RPMI8226 (cell line): ENCODE results near the gene KRTAP13-2.

Experiments used
- DNase-seq: peaks from one replicate; pipeline ENCODE4 v3.0.0-alpha.2; 2015

Gene KRTAP13-2, protein sequence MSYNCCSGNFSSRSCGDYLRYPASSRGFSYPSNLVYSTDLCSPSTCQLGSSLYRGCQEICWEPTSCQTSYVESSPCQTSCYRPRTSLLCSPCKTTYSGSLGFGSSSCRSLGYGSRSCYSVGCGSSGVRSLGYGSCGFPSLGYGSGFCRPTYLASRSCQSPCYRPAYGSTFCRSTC

DNA sequence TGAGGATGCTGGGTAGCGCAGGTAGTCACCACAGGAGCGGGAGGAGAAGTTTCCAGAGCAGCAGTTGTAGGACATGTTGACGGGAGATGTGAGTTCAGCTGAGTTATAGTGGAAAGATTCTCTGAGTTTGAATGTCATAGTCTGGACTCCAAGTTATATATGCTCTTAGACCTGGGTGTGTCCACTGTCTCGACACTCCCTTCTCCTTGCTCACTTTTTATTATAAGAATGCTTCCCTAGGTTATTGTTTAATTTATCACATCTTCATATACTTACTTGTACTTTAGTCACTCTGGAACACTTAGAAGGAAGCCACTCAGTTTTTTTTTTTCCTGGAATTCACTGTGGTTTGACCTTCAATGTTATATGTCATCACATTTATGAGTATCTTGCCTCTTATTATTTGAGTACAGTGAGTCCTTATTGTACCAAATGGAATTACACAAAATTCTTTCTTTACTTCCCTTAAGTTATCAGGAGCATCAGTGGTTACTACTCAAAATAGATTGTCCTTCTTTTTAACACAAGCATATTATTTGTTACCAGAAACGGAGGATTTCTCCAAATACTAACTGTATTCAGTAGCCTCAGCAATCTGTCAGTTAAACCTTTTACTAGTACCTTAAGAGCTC lies at the start of gene KRTAP13-2:
Gene KRTAP13-2 (minus strand): TSS at position 133 of the 632 bp plus-strand sequence. CDS start 58 bp downstream, at position 75.
- DNase-seq: no peak

DNA sequence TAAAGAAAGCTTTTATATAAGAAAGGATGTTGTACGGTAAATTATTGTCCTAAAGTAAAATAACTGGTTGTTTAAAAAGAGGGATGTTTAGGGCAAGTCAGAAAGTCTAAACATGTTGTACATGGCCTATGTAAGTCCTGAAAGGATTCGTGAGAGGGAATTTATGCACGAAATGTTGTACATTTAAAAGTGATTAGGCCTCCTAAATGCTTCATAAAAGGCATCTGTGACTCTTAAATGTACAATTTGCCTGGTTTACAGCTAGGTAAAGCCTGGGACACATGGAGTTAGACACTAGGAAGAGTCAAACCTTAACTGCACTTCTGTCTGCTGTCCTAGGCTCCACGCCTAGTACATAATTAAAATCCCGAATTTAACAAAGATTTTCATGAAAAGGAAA lies 43.9 kb upstream of the KRTAP13-2 start:
- no peak for DNase-seq

- peak; percentile 51 for DNase-seq
These were observed 36.9 kb upstream of the KRTAP13-2 start for GRCh38 chr21:30408782-30409494.

DNA sequence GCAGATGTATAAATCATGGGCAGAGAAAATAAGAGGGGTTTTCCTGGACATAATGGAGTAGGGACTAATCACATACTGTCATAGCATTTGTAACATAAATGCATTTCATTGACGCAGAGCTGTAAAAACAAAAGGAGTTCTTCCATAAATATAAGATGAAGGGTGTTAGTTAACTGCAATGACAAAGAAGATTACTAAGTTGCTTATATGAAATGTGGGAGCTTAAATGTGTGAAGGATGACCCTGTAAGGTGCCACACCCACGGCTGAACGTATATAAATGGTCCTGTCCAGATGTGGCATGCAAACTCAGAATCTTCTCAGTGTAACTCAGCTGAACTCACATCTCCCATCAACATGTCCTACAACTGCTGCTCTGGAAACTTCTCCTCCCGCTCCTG lies 23.7 kb upstream of the KRTAP13-2 start, which contains the start of gene KRTAP13-1:
Gene KRTAP13-1 (plus strand): TSS at position 301 of the 400 bp plus-strand sequence. CDS start 56 bp downstream, at position 357.
- no peak for DNase-seq

GRCh38 chr21:30391492-30392025 lies 19.5 kb upstream of the KRTAP13-2 start:
- no peak for DNase-seq

DNA sequence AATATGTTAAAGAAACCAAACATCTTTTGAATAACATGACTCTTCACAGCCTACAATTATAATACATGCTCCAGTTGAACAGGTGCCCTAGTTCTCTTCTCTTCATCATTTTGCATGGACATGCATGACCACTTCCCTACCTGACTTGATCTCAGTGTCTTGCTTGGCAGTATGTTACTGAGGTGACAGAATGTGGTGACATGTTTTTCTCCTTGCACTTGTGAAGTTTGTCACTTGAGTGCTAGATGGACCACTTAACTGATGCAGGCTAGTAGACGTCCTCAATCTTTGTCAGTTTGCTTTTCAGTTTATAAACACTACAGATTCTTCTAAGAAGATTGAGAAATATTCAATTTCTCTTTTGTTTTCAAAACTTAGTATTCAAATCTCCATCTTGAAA lies 10.1 kb upstream of the KRTAP13-2 start:
- DNase-seq: no peak

GRCh38 chr21:30355906-30356305 lies 16.2 kb downstream of the KRTAP13-2 start:
- no peak for DNase-seq

- DNase-seq: no peak
These were observed 17.6 kb downstream of the KRTAP13-2 start for GRCh38 chr21:30354308-30355005.

DNA sequence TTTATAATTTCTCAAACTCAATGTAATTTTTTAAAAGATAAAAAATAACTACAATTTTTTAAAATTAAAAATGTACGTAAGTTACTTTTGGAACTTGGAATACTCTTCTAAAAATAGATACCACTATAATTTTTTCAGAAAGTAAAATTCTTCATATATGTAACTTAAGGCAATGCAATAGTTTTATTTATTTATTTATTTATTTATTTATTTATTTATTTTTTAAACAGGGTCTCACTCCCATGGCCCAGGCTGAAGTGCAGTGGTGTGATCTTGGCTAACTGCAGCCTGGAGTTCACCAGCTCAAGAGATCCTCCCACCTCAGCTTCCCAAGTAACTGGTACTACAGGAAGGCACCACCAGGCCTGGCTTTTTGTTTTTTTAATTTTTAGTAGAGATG lies 20.5 kb downstream of the KRTAP13-2 start:
- no peak for DNase-seq

- no peak for DNase-seq
These were observed 22.5 kb downstream of the KRTAP13-2 start for GRCh38 chr21:30349572-30349971.

DNA sequence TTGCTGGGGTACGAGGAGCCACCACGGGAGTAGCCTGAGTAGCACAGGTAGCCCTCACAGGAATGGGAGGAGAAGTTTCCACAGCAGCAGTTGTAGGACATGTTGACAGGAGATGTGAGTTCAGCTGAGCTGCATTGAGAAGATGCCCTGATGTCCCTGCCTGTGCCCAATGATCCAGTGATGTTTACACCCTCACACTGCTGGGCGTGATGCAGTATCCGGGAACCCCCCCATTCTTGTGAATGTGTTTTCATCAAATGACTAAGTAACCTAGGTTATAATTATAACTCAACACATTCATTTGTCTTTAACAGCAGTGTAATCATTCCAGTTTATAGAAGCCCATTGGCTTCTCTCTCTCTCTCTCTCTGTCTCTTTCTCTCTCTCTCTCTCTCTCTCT lies 23.6 kb downstream of the KRTAP13-2 start, which contains the start of gene KRTAP23-1:
Gene KRTAP23-1 (minus strand): TSS at position 101 of the 400 bp plus-strand sequence. CDS start 0 bp downstream, at position 101.
- DNase-seq: no peak

- DNase-seq: no peak
These were observed 27.1 kb downstream of the KRTAP13-2 start for GRCh38 chr21:30345014-30345413.

DNA sequence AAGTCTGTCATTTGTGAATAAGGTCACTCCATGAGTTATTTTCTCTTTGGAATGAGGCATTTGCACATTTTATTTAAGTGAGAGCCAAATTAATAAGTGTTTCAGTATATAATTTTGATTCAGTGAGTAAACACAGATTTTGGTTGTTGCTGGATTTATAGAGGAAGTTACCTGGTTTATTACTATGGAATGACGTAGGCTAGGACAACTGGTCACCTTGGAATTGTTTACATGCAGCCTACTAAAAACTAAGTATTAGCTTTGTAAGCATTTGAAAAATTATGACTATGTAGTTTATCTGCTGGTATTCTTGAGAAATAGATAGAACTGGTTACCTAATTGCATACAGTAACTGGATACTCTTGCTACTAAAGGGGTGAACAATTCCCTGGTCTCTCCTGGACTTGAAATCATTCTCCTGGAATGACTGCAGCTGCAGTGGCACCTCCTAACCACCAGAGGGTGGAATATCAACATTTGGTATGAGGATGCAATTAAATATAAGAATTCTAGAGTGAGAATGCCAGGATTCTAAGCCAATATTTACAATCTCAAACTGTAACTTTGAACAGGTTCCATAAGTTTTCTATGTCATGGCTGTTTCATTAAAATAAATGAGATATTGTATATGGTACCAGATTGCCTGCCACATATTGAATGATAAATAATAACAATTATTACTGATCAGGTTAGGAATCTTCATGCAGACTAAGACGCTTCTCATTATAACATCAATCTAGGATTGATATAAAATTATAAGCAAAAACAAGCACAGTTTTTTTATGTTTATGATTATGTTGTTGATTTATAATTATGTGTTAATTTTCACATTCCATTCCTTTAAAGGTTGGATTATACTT lies 31.1 kb downstream of the KRTAP13-2 start:
- peak; percentile 34 for DNase-seq

DNA sequence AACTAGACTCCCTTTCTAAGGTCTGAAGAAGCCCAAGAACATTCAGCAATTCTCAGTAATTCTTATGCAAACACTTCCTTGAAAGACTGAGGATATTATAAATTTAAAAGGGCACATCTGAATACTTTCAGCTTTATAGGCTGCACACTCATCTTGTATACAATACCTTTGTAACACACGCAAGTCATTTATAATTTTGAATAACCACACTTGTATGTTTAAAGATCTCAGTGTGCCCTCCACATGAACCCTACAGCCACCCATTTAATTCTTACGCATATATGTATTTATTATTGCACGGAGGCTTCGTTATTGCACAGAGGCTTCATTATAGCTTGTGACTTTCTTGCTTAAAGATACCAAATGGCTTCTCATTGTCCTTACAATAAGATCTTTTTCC lies 33.4 kb downstream of the KRTAP13-2 start:
- no peak for DNase-seq

GRCh38 chr21:30337772-30338171 lies 34.3 kb downstream of the KRTAP13-2 start:
- DNase-seq: no peak

GRCh38 chr21:30337276-30337744 lies 34.8 kb downstream of the KRTAP13-2 start, which contains the start of gene KRTAP27-1:
KRTAP27-1 (minus strand) TSS chr21:30337694; CDS start chr21:30337668, 26 bp downstream.
- no peak for DNase-seq

DNA sequence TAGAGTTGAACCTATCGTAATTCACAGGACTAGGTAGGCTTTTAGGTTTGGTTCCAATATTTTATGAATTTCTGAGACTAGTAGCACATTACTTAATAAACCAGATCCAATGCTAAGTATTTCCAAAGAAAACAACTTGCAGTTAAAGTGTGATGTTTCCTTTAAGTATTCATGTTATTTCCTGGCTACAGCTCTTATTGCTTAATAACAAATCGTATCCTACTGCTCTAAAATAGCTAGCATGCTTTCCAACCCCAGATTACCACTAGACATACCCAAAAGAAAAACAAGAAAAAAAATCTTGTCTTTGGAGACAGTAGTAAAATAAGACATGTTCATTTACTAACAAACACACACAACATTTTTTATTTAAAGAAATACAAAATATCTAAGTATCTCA lies 35.5 kb downstream of the KRTAP13-2 start:
- DNase-seq: no peak

- DNase-seq: no peak
These were observed 38.3 kb downstream of the KRTAP13-2 start for GRCh38 chr21:30333736-30334135.

DNA sequence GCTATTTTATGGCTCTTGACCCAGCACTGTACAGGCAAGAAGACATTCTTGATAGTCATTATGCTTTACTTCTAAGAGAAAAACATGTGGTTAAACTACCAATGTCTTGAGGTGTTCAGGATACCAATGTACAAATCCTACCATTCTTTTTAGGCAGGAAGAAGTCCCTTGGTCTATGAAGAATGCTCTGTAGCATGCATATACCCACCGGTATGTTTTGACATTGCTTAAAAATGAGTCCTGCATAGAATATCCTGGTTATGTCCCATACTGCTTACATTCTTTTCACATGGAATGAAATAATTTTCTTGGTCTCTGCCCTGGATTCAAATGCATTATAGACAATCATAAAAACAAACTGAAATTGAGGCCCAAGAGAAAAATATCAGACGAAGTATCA lies 39.4 kb downstream of the KRTAP13-2 start:
- DNase-seq: no peak

DNA sequence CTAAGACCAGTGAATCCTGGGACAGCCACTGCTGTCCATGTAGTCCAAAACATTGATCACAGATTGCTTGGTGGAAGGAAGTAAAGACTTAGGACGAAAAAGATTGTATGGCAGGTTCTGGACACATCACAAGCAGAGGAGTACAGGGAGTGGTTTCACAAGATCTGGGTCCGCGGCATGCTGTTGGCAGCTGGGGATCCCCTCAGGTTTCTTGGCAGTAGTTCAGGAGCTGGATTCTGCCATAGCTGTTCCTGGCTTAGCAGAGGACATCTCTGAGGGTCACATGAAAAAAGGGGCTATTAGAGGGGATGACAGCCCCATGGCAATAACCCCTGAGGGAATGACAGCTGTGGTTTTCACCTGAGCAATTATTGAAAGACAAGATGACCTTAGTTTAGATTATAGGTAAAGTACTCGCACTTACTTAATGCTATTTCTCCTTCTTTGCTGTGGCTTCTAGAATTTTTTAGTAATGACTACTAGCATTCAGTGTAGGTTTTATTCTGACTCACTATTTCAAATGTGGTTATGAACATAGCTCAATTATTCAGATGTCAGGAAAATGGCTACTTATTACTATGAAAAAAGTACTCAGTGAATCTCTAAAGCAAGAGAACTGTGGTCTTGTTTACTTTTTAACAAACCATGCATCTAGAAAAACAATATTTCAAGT lies 42.7 kb downstream of the KRTAP13-2 start:
- DNase-seq: no peak

GRCh38 chr21:30326390-30326789 lies 45.7 kb downstream of the KRTAP13-2 start:
- no peak for DNase-seq
